H9 (cell line): ENCODE data around the gene CMYA5. TPM values are rescaled to one million over a fixed set of nuclear protein-coding genes. Genes with fewer than 3 reads are reported as not detected.

Experiments
- DNase-seq: peaks from one replicate; pipeline ENCODE4 v3.0.0-alpha.2; 2017
- H2AFZ ChIP-seq: one replicate; pipeline ENCODE4 v1.6.1; 2013; ENCODE audit warnings: mild to moderate bottlenecking, low read length, control low read depth, moderate library complexity
- H2AK5ac ChIP-seq: 2 replicates; pipeline ENCODE4 v1.6.1; 2013; ENCODE audit warnings: low read length, control low read depth, mixed read lengths; ENCODE audit not compliant: insufficient read length
- H2BK120ac ChIP-seq: one replicate; pipeline ENCODE4 v1.6.1; 2013; ENCODE audit warnings: low read depth, mild to moderate bottlenecking, low read length, control low read depth, inconsistent platforms; ENCODE audit not compliant: poor library complexity, severe bottlenecking
- H2BK12ac ChIP-seq: 2 replicates; pipeline ENCODE4 v1.6.1; 2013; ENCODE audit warnings: low read length, control low read depth, mixed read lengths, low read depth; ENCODE audit not compliant: insufficient read length
- H2BK15ac ChIP-seq: 2 replicates; pipeline ENCODE4 v1.6.1; 2013; ENCODE audit warnings: low read depth, low read length, control low read depth
- H2BK20ac ChIP-seq: one replicate; pipeline ENCODE4 v1.6.1; 2013; ENCODE audit warnings: low read depth, mild to moderate bottlenecking, low read length, control low read depth, inconsistent platforms; ENCODE audit not compliant: poor library complexity, severe bottlenecking
- H2BK5ac ChIP-seq: 2 replicates; pipeline ENCODE4 v1.6.1; 2013; ENCODE audit warnings: low read length, control low read depth, mixed read lengths; ENCODE audit not compliant: insufficient read length
- H3K14ac ChIP-seq: 2 replicates; pipeline ENCODE4 v1.6.1; 2013; ENCODE audit warnings: low read length, control low read depth; ENCODE audit not compliant: insufficient read depth
- H3K18ac ChIP-seq: 2 replicates; pipeline ENCODE4 v1.6.1; 2013; ENCODE audit warnings: low read depth, mild to moderate bottlenecking, mixed read lengths, low read length, control low read depth; ENCODE audit not compliant: insufficient read length
- H3K23ac ChIP-seq: 2 replicates; pipeline ENCODE4 v1.6.1; 2013; ENCODE audit warnings: low read length, control low read depth, mixed read lengths, low read depth; ENCODE audit not compliant: insufficient read length
- H3K23me2 ChIP-seq: 2 replicates; pipeline ENCODE4 v1.6.1; 2013; ENCODE audit warnings: low read depth, mild to moderate bottlenecking, mixed read lengths, low read length, control low read depth; ENCODE audit not compliant: insufficient read length, poor library complexity, severe bottlenecking
- H3K27ac ChIP-seq: 2 replicates; pipeline ENCODE4 v1.5.1; 2013; ENCODE audit warnings: low read length, control low read depth, mixed read lengths, low read depth; ENCODE audit not compliant: insufficient read length
- H3K27me3 ChIP-seq: 2 replicates; pipeline ENCODE4 v1.6.1; 2013; ENCODE audit warnings: low read length, control low read depth, inconsistent platforms; ENCODE audit not compliant: insufficient read depth
- H3K4ac ChIP-seq: 2 replicates; pipeline ENCODE4 v1.6.1; 2013; ENCODE audit warnings: low read depth, mild to moderate bottlenecking, control low read depth, inconsistent platforms, low read length, moderate library complexity
- H3K4me1 ChIP-seq: 2 replicates; pipeline ENCODE4 v1.6.1; 2013; ENCODE audit warnings: low read length, control low read depth, inconsistent platforms; ENCODE audit not compliant: insufficient read depth
- H3K4me2 ChIP-seq: 2 replicates; pipeline ENCODE4 v1.6.1; 2013; ENCODE audit warnings: low read length, control low read depth, mixed read lengths; ENCODE audit not compliant: insufficient read length, insufficient read depth
- H3K56ac ChIP-seq: 2 replicates; pipeline ENCODE4 v1.6.1; 2013; ENCODE audit warnings: low read depth, mild to moderate bottlenecking, mixed read lengths, low read length, control low read depth; ENCODE audit not compliant: insufficient read length
- H3K79me1 ChIP-seq: 2 replicates; pipeline ENCODE4 v1.6.1; 2013; ENCODE audit warnings: low read depth, mild to moderate bottlenecking, moderate library complexity, low read length, control low read depth, inconsistent platforms; ENCODE audit not compliant: insufficient read depth, poor library complexity, severe bottlenecking
- H3K79me2 ChIP-seq: 2 replicates; pipeline ENCODE4 v1.6.1; 2013; ENCODE audit warnings: low read length, control low read depth, inconsistent platforms; ENCODE audit not compliant: insufficient read depth
- H3K9ac ChIP-seq: 2 replicates; pipeline ENCODE4 v1.6.1; 2013; ENCODE audit warnings: low read length, control low read depth, mixed read lengths; ENCODE audit not compliant: insufficient read length; ENCODE audit errors: extremely low read depth
- H3K9me3 ChIP-seq: one replicate; pipeline ENCODE4 v1.6.1; 2013; ENCODE audit warnings: low read depth, low read length, inconsistent platforms; ENCODE audit not compliant: control insufficient read depth
- H3T11ph ChIP-seq: one replicate; pipeline ENCODE4 v1.6.1; 2013; ENCODE audit warnings: mild to moderate bottlenecking, low read length, control low read depth, inconsistent platforms
- H4K20me1 ChIP-seq: one replicate; pipeline ENCODE4 v1.6.1; 2013; ENCODE audit not compliant: control insufficient read depth, insufficient read length, insufficient read depth
- H4K5ac ChIP-seq: 2 replicates; pipeline ENCODE4 v1.6.1; 2013; ENCODE audit warnings: low read depth, mild to moderate bottlenecking, mixed read lengths, low read length, control low read depth; ENCODE audit not compliant: insufficient read length
- H4K8ac ChIP-seq: replicated peaks from 2 replicates; pipeline ENCODE4 v1.6.1; 2013; ENCODE audit warnings: low read length, control low read depth, mixed read lengths, low read depth; ENCODE audit not compliant: insufficient read length
- H4K91ac ChIP-seq: 2 replicates; pipeline ENCODE4 v1.6.1; 2013; ENCODE audit warnings: low read depth, mild to moderate bottlenecking, moderate library complexity, mixed read lengths, low read length, control low read depth; ENCODE audit not compliant: insufficient read length
- H3K27ac Mint-ChIP-seq, 3 experiments: 2 replicates in 2 of 3; 3 replicates in 1 of 3; pipeline ENCODE4 v1.8.0; 2020 to 2021; ENCODE audit warnings: mixed read lengths in 3 of 3, mild to moderate bottlenecking in 1 of 3, moderate library complexity in 1 of 3
- H3K27me3 Mint-ChIP-seq: 2 replicates; pipeline ENCODE4 v1.8.0; 2021; ENCODE audit warnings: low read depth, mild to moderate bottlenecking, moderate library complexity, mixed read lengths
- H3K36me3 Mint-ChIP-seq, 3 experiments: 2 replicates in 2 of 3; 3 replicates in 1 of 3; pipeline ENCODE4 v1.8.0; 2020 to 2021; ENCODE audit warnings: low read depth in 3 of 3, mixed read lengths in 3 of 3; ENCODE audit not compliant: insufficient read depth in 1 of 3
- H3K4me1 Mint-ChIP-seq, 2 experiments: 2 replicates each; pipeline ENCODE4 v1.8.0; 2020; ENCODE audit warnings: mixed read lengths in 2 of 2
- H3K4me3 Mint-ChIP-seq, 2 experiments: 2 replicates in 1 of 2; 3 replicates in 1 of 2; pipeline ENCODE4 v1.8.0; 2020 to 2021; ENCODE audit warnings: mild to moderate bottlenecking in 2 of 2, mixed read lengths in 2 of 2, moderate library complexity in 1 of 2
- H3K9me3 Mint-ChIP-seq, 2 experiments: 2 replicates in 1 of 2; 3 replicates in 1 of 2; pipeline ENCODE4 v1.8.0; 2020; ENCODE audit warnings: mild to moderate bottlenecking in 2 of 2, mixed read lengths in 2 of 2, moderate library complexity in 1 of 2
- CTCF ChIP-seq: fragments of 200-600 bp; sonication (generic); conservative IDR thresholded peaks from 3 replicates; pipeline ENCODE4 v1.8.0; 2021; ENCODE audit warnings: antibody characterized with exemption, mild to moderate bottlenecking
- WGBS: extraction: QIAGEN DNeasy Blood & Tissue Kit; methylation state at CpG from one replicate; pipeline ENCODE4 v1.1.7; 2013; ENCODE audit warnings: missing lambda C conversion rate, low lambda C conversion rate, mixed read lengths; ENCODE audit not compliant: insufficient read length; ENCODE audit errors: extremely low coverage; 5-methylcytosine and 5-hydroxymethylcytosine counted together
- total RNA-seq: library from RNA; stranded (reverse); gene quantifications from 2 replicates; pipeline ENCODE4 v1.2.1, GENCODE V29; 2021

CMYA5 gene
- total RNA-seq, 1 experiment from 2014 or later = 1.8 TPM

DNA sequence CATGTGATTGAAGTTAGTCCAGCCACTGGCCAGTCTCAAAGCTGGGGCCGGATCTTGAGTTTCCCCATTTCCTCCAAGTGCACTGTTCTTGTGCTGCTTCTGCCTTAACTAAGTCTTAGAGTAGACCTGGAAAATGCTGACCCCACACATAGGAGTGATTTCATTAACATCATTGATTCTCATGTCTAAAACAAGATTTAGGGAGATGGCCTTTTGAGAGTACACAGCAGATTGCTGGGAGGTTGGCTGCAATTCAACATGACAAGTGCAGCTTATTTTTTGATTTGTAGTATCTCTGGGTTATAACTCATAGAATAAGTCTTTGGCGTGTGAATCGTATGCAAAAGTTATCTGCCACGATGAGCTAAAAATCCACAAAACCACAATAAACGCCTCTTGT, 131.0 kb downstream of the CMYA5 start:
- DNase-seq = no peak
- Histone ChIP-seq H3K79me1 (no peaks in the 10 kb centered on the region), H3K4me2 (no peak overlapping the region), H2BK15ac (no peak overlapping the region), H2AFZ (no peak overlapping the region), H3K56ac (no peak overlapping the region), H3K27ac (no peak overlapping the region), H4K91ac (no peak overlapping the region), H3K18ac (no peak overlapping the region), H2BK120ac (no peak overlapping the region), H3T11ph (no peak overlapping the region), H3K4me1 (no peaks in the 10 kb centered on the region), H3K23me2 (no peaks in the 10 kb centered on the region), H3K4ac (no peak overlapping the region), H3K14ac (no peak overlapping the region), H3K9me3 (no peaks in the 10 kb centered on the region), H4K8ac (no peak overlapping the region), H2BK12ac (no peak overlapping the region), H3K27me3 (no peaks in the 10 kb centered on the region), H2BK20ac (no peak overlapping the region), H4K5ac (no peak overlapping the region), H2AK5ac (no peak overlapping the region), H4K20me1 (no peaks in the 10 kb centered on the region), H3K23ac (no peak overlapping the region), H3K79me2 (no peaks in the 10 kb centered on the region), H2BK5ac (no peak overlapping the region), H3K9ac (no peak overlapping the region)
- Mint-ChIP-seq H3K9me3 (peaks cover 6 to 8% of the 10 kb centered on the region in 2 experiments; a peak in 4 of 5 replicates), H3K36me3 (peaks cover 0 to 5% (median 0%) of the 10 kb centered on the region in 3 experiments; a peak in 2 of 7 replicates), H3K27ac (no peak overlapping the region), H3K27me3 (no peaks in the 10 kb centered on the region; the same call in none of the 2 replicates), H3K4me3 (no peak overlapping the region), H3K4me1 (no peaks in the 10 kb centered on the region)
- no CpG with 5 or more reads among the region's 5 CpGs for WGBS
- TF ChIP-seq CTCF = no peak
